CD4-positive, alpha-beta memory T cell (primary cell): ENCODE measurements around the gene ST14. TPM values are rescaled to one million over a fixed set of nuclear protein-coding genes. Genes with fewer than 3 reads are reported as not detected.

ENCODE experiments used
- CTCF ChIA-PET: fragments of 350-600 bp; sonication (Branson Sonifier 250); formaldehyde crosslinking; loops from one replicate; lab custom pipeline; 2021; ENCODE audit warnings: inconsistent platforms; ENCODE audit not compliant: partially characterized antibody; lab: Charles Lee
- POLR2A ChIA-PET: fragments of 350-600 bp; sonication (Branson Sonifier 250); formaldehyde crosslinking; loops from one replicate; lab custom pipeline; 2021; ENCODE audit not compliant: partially characterized antibody; lab: Charles Lee
- DNase-seq, 5 donors: peaks; one replicate each; pipeline versions ENCODE4 v3.0.0 to v3.0.0-alpha.2; 2020 to 2022; ENCODE audit warnings: mixed read lengths in 1 of 5
- H3K27ac ChIP-seq: one replicate; pipeline ENCODE4 v1.7.0; 2013; ENCODE audit warnings: low read depth, low read length
- H3K27me3 ChIP-seq: 2 replicates; pipeline ENCODE4 v1.7.0; 2013; ENCODE audit warnings: mild to moderate bottlenecking, low read length, moderate library complexity; ENCODE audit not compliant: insufficient read depth
- H3K36me3 ChIP-seq: 2 replicates; pipeline ENCODE4 v1.7.0; 2013; ENCODE audit warnings: mild to moderate bottlenecking, low read length, moderate library complexity; ENCODE audit not compliant: insufficient read depth
- H3K4me1 ChIP-seq: 2 replicates; pipeline ENCODE4 v1.7.0; 2013; ENCODE audit warnings: mild to moderate bottlenecking, low read length, moderate library complexity; ENCODE audit not compliant: insufficient read depth
- H3K4me3 ChIP-seq, 2 donors: one replicate each; pipeline ENCODE4 v1.7.0; 2013; ENCODE audit warnings: low read length in 2 of 2, mild to moderate bottlenecking in 1 of 2
- H3K9me3 ChIP-seq, 2 donors: one replicate each; pipeline ENCODE4 v1.7.0; 2013; ENCODE audit warnings: low read length in 2 of 2, control low read depth in 1 of 2; ENCODE audit not compliant: control insufficient read depth in 1 of 2
- H3K27ac Mint-ChIP-seq, 7 donors: one replicate each; pipeline ENCODE4 v1.8.0; 2020 to 2021; ENCODE audit warnings: mixed read lengths in 7 of 7, mild to moderate bottlenecking in 6 of 7, inconsistent platforms in 3 of 7, moderate library complexity in 3 of 7
- H3K27me3 Mint-ChIP-seq, 2 donors: one replicate each; pipeline ENCODE4 v1.8.0; 2020 to 2021; ENCODE audit warnings: mixed read lengths in 2 of 2
- H3K36me3 Mint-ChIP-seq, 2 donors: one replicate each; pipeline ENCODE4 v1.8.0; 2020 to 2021; ENCODE audit warnings: mixed read lengths in 2 of 2, inconsistent platforms in 1 of 2, mild to moderate bottlenecking in 1 of 2
- H3K4me1 Mint-ChIP-seq, 4 donors: one replicate each; pipeline ENCODE4 v1.8.0; 2020 to 2021; ENCODE audit warnings: mixed read lengths in 4 of 4, mild to moderate bottlenecking in 1 of 4
- H3K4me3 Mint-ChIP-seq, 8 donors: one replicate each; pipeline ENCODE4 v1.8.0; 2020 to 2021; ENCODE audit warnings: mixed read lengths in 8 of 8, mild to moderate bottlenecking in 7 of 8, moderate library complexity in 6 of 8, inconsistent platforms in 3 of 8
- H3K9me3 Mint-ChIP-seq, 8 donors: one replicate each; pipeline ENCODE4 v1.8.0; 2020 to 2021; ENCODE audit warnings: mixed read lengths in 8 of 8, mild to moderate bottlenecking in 5 of 8, inconsistent platforms in 3 of 8, moderate library complexity in 1 of 8
- intact Hi-C: fragments of 100-400 bp; cut with micrococcal nuclease; formaldehyde crosslinking; loops from one replicate; pipeline ENCODE4 v1.15.1; 2023
- polyA plus RNA-seq, 2 donors: library from polyadenylated mRNA; unstranded; fragments of 300-500 nt; fragmentation: Illumina TruSeq; gene quantifications; one replicate each; pipeline ENCODE4 v1.2.3, GENCODE V29; 2021
- total RNA-seq, 2 experiments: library from RNA; stranded (reverse); gene quantifications; one replicate each; pipeline ENCODE4 v1.2.3, GENCODE V29; 2021

The ST14 gene
- total and polyA plus RNA-seq, 4 experiments from 2014 or later = 0.47 to 0.79 (median 0.72) TPM; not detected in 1

- ChIA-PET POLR2A (no interaction called here), CTCF (interaction anchor here (0.8 to 1.0 kb wide), 3 partner anchors 8 to 653 kb away, joined by 3 to 6 read pairs (median 3); no protein-coding TSS in a partner anchor)
- no peaks in the 10 kb centered on the region for H3K27me3 ChIP-seq
- no peak overlapping the region for H3K4me3 ChIP-seq
- peaks cover 6 to 9% of the 10 kb centered on the region in 2 donors for H3K27me3 Mint-ChIP-seq
- no peak overlapping the region for H3K4me3 Mint-ChIP-seq
- intact Hi-C loops = no loop called here
- peaks cover 0 to 2% (median 0%) of the 10 kb centered on the region in 8 donors for H3K9me3 Mint-ChIP-seq
- no peaks in the 10 kb centered on the region for H3K9me3 ChIP-seq
- peaks cover 7% of the 10 kb centered on the region for H3K4me1 ChIP-seq
- no peak for DNase-seq
- no peaks in the 10 kb centered on the region for H3K36me3 Mint-ChIP-seq
- H3K27ac Mint-ChIP-seq = no peak overlapping the region
- H3K27ac ChIP-seq = no peak overlapping the region
- H3K36me3 ChIP-seq = no peaks in the 10 kb centered on the region
- H3K4me1 Mint-ChIP-seq = no peaks in the 10 kb centered on the region
Measured at GRCh38 chr11:130209128-130209932, 49.7 kb downstream of the ST14 start.

DNA sequence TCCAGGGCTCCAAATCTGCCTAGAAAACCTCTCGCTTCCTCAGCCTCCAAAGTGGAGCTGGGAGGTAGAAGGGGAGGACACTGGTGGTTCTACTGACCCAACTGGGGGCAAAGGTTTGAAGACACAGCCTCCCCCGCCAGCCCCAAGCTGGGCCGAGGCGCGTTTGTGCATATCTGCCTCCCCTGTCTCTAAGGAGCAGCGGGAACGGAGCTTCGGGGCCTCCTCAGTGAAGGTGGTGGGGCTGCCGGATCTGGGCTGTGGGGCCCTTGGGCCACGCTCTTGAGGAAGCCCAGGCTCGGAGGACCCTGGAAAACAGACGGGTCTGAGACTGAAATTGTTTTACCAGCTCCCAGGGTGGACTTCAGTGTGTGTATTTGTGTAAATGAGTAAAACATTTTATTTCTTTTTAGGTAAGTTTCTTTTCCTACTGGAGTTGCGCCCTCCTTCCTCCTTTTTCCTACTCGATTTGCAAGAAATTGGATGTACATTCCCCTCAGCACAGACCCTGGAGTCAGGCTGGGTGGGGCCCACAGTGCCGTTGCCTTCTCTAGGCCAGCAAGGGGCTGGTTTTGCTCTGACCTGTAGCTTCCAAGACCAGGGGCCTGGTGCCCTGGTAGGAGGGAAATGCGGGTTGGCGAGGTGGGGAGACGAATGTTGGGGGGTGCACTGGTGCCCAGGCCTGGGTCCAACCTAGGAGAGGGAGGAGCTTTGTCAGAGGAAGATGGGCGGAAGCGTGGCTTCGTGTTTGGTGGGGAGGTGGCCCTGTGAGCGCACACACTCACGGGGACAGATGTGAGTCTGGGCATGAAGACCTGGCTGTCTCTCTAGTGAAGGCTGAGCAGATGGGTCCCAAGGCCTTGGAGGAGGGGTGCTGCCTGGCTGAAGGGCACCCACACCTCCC lies 50.6 kb downstream of the ST14 start:
- Mint-ChIP-seq H3K27ac (peak overlapping the region in 1 of 7 donors; percentile 84), H3K27me3 (peaks cover 6 to 9% of the 10 kb centered on the region in 2 donors), H3K4me1 (no peaks in the 10 kb centered on the region), H3K36me3 (no peaks in the 10 kb centered on the region), H3K9me3 (peaks cover 0 to 2% (median 0%) of the 10 kb centered on the region in 8 donors), H3K4me3 (no peak overlapping the region)
- POLR2A ChIA-PET = no interaction called here
- intact Hi-C loops = no loop called here
- CTCF ChIA-PET = interaction anchor here (0.7 to 1.0 kb wide), 3 partner anchors 9 to 652 kb away, joined by 3 to 6 read pairs (median 3); no protein-coding TSS in a partner anchor
- no peak for DNase-seq
- Histone ChIP-seq H3K4me3 (no peak overlapping the region), H3K36me3 (no peaks in the 10 kb centered on the region), H3K27ac (no peak overlapping the region), H3K27me3 (no peaks in the 10 kb centered on the region), H3K4me1 (peaks cover 7% of the 10 kb centered on the region), H3K9me3 (no peaks in the 10 kb centered on the region)

DNA sequence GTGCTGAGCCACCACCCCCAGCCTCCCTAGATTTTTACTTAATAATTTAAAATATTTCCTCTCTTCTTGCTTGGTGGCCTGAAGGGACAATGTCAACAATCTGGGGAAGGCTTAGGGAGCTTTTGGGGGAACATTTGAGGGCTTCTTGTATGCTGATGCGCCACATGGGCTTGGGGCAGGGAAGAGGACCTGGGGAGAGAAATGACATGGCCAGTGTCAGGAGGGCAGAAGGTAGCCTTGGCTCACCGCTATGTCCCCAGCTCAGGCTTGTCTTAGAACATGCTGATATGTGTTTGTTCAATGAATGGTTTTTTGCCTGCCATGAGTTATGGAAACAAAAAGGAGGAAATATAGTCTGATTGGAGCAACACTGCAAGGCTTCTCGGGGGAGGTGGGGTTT lies 51.6 kb downstream of the ST14 start:
- Histone ChIP-seq H3K4me1 (peaks cover 7% of the 10 kb centered on the region), H3K9me3 (no peaks in the 10 kb centered on the region), H3K4me3 (no peak overlapping the region), H3K27ac (no peak overlapping the region), H3K36me3 (no peaks in the 10 kb centered on the region), H3K27me3 (no peaks in the 10 kb centered on the region)
- ChIA-PET POLR2A (no interaction called here), CTCF (no interaction called here)
- no peak overlapping the region for H3K4me3 Mint-ChIP-seq
- H3K27ac Mint-ChIP-seq = no peak overlapping the region
- no peaks in the 10 kb centered on the region for H3K9me3 Mint-ChIP-seq
- intact Hi-C loops = no loop called here
- no peaks in the 10 kb centered on the region for H3K36me3 Mint-ChIP-seq
- no peaks in the 10 kb centered on the region for H3K4me1 Mint-ChIP-seq
- DNase-seq = no peak
- peaks cover 6 to 9% of the 10 kb centered on the region in 2 donors for H3K27me3 Mint-ChIP-seq

GRCh38 chr11:130211781-130212401 lies 52.3 kb downstream of the ST14 start:
- POLR2A ChIA-PET = no interaction called here

GRCh38 chr11:130212431-130212961 lies 52.9 kb downstream of the ST14 start:
- intact Hi-C loops = no loop called here
- no peak overlapping the region for H3K27ac Mint-ChIP-seq
- H3K36me3 Mint-ChIP-seq = no peaks in the 10 kb centered on the region
- no peak for DNase-seq
- ChIA-PET POLR2A (interaction anchor here (1.0 kb wide), 1 partner anchor 646 kb away, joined by 3 read pairs; no protein-coding TSS in a partner anchor), CTCF (interaction anchor here (0.7 to 1.9 kb wide), 26 partner anchors 9 to 650 kb away, joined by 3 to 34 read pairs (median 4); no protein-coding TSS in a partner anchor)
- Histone ChIP-seq H3K4me1 (peaks cover 7% of the 10 kb centered on the region), H3K27ac (no peak overlapping the region), H3K9me3 (no peaks in the 10 kb centered on the region), H3K27me3 (no peaks in the 10 kb centered on the region), H3K4me3 (no peak overlapping the region), H3K36me3 (no peaks in the 10 kb centered on the region)
- H3K9me3 Mint-ChIP-seq = no peaks in the 10 kb centered on the region
- peaks cover 5 to 9% of the 10 kb centered on the region in 2 donors for H3K27me3 Mint-ChIP-seq
- H3K4me1 Mint-ChIP-seq = no peaks in the 10 kb centered on the region
- no peak overlapping the region for H3K4me3 Mint-ChIP-seq

More at GRCh38 chr11:130211781-130212401, 52.3 kb downstream of the ST14 start:
- H3K27me3 Mint-ChIP-seq = peaks cover 6 to 9% of the 10 kb centered on the region in 2 donors
- no peak overlapping the region for H3K27ac ChIP-seq
- no peak for DNase-seq
- H3K4me3 ChIP-seq = no peak overlapping the region
- no peaks in the 10 kb centered on the region for H3K9me3 Mint-ChIP-seq
- CTCF ChIA-PET = interaction anchor here (0.9 to 1.9 kb wide), 14 partner anchors 9 to 651 kb away, joined by 3 to 34 read pairs (median 5); no protein-coding TSS in a partner anchor
- no peaks in the 10 kb centered on the region for H3K36me3 Mint-ChIP-seq
- no peaks in the 10 kb centered on the region for H3K36me3 ChIP-seq
- no peaks in the 10 kb centered on the region for H3K9me3 ChIP-seq
- no peak overlapping the region for H3K27ac Mint-ChIP-seq
- intact Hi-C loops = no loop called here
- H3K27me3 ChIP-seq = no peaks in the 10 kb centered on the region
- no peak overlapping the region for H3K4me3 Mint-ChIP-seq
- no peaks in the 10 kb centered on the region for H3K4me1 Mint-ChIP-seq
- peaks cover 7% of the 10 kb centered on the region for H3K4me1 ChIP-seq

DNA sequence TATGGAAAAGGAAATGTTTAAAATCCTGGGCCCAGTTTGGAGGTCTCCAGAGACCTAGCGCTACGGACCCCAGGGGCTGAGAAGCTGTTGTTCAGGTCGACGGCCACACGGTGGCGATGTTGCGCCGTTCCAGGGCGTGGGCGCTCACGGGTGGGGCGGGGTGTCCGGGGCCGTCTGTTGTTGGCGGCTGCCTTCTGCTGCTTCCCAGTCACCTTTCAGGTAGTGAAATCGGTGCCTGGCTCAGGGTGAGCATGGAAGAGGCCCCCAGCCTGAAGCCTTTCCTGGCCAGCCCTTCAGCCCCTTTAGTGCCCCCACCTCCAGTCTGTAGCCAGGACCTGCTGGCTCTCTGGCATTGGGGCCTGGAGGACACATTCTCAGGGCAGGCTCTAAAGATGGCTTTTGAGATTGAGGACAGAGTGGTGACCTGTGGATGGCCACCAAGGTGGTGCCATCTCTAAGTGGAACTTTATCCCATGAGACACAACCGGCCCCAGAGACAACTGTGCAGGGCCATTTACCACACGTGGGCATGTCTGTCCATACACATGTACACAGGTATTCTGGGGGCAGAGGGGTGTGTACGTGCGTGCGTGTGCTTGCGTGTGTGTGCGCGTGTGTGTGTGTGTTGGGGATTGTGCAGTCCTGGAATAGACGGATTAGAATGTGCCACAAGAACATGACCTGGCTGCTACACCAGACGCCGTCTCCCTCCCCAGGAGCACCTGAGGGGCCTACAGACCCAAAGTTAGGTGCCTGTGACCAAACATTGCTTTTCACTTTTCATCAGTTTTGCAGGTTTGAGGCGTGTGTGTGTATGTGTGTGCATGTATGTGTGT lies 53.8 kb downstream of the ST14 start:
- H3K9me3 ChIP-seq = no peaks in the 10 kb centered on the region
- Mint-ChIP-seq H3K36me3 (no peaks in the 10 kb centered on the region), H3K4me1 (no peaks in the 10 kb centered on the region), H3K27ac (no peak overlapping the region), H3K4me3 (no peak overlapping the region), H3K9me3 (no peaks in the 10 kb centered on the region), H3K27me3 (peaks cover 4 to 9% of the 10 kb centered on the region in 2 donors)
- ChIA-PET POLR2A (interaction anchor here (1.0 kb wide), 1 partner anchor 645 kb away, joined by 3 read pairs; no protein-coding TSS in a partner anchor), CTCF (interaction anchor here (0.7 to 1.9 kb wide), 26 partner anchors 8 to 649 kb away, joined by 3 to 34 read pairs (median 4); no protein-coding TSS in a partner anchor)
- H3K36me3 ChIP-seq = no peaks in the 10 kb centered on the region
- H3K27me3 ChIP-seq = no peaks in the 10 kb centered on the region
- H3K4me3 ChIP-seq = no peak overlapping the region
- DNase-seq = peak; percentile 47 to 69 (median 63)
- intact Hi-C loops = loop anchor here (1.0 kb wide), 5 partner anchors 101 to 681 kb away; partner anchors contain the start of gene ZBTB44
- no peak overlapping the region for H3K27ac ChIP-seq
- peaks cover 7% of the 10 kb centered on the region for H3K4me1 ChIP-seq
